ENCODE measurements around the gene PPP2R5E. TPM values are rescaled to one million over a fixed set of nuclear protein-coding genes. Genes with fewer than 3 reads are reported as not detected.

Gene PPP2R5E
- total and polyA plus RNA-seq, 2 donors (not counting 3 experiments of a cell fraction or from before 2014, with no cell fraction given): 4.9 to 52.5 TPM

DNA sequence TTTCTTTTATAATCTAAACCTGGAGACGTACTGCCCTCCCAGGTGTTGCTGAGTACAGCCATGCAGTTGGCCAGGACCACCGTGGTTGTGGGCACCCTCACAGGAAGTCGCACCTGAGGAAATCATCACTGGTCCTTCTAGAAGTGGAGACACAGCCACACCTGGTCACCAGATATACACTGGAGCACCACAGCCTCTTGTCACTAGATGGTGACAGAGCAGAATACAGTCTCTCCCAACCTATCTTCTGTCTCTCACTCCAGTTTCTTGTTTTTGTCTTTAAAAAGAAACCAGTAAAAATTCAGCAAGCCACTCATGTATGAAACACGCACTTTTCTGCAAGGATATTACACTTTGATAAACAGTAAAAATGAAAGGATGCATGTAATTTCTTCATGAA, 181.4 kb downstream of the PPP2R5E start:
- H2AFZ ChIP-seq (ENCODE audit: low read depth, low read length): no peak overlapping the region
- FAIRE-seq (no peak), DNase-seq (ENCODE audit: low read depth, low spot score) (no peak)
- no peaks in the 10 kb centered on the region for H3K9me1 ChIP-seq (replicated peaks; ENCODE audit: control insufficient read depth, extremely low read depth, insufficient read depth, low read length)
- CTCF ChIA-PET: no interaction called here
- H3K27me3 ChIP-seq (ENCODE audit: control insufficient read depth in 2 of 2, insufficient read depth in 2 of 2, low read length in 2 of 2): peaks cover 2 to 8% of the 10 kb centered on the region in 2 experiments
- TF ChIP-seq MYC (IDR thresholded peaks at IDR 0.05; ENCODE audit: low read depth, low read length) (no peak), POLR2A (IDR thresholded peaks at IDR 0.05; ENCODE audit: low read depth, low read length) (no peak), GATA2 (IDR thresholded peaks at IDR 0.05; ENCODE audit: insufficient read depth, insufficient read length, low read depth, low read length) (no peak), FOS (IDR thresholded peaks at IDR 0.05; ENCODE audit: borderline replicate concordance, insufficient read depth, low read length) (no peak), JUN (IDR thresholded peaks at IDR 0.05; ENCODE audit: borderline replicate concordance, insufficient read depth, insufficient read length, low read depth) (no peak), EZH2 (IDR thresholded peaks at IDR 0.05; ENCODE audit: borderline replicate concordance, low read depth, low read length, severe bottlenecking) (no peak)
- TF ChIP-seq, protein P1, sequence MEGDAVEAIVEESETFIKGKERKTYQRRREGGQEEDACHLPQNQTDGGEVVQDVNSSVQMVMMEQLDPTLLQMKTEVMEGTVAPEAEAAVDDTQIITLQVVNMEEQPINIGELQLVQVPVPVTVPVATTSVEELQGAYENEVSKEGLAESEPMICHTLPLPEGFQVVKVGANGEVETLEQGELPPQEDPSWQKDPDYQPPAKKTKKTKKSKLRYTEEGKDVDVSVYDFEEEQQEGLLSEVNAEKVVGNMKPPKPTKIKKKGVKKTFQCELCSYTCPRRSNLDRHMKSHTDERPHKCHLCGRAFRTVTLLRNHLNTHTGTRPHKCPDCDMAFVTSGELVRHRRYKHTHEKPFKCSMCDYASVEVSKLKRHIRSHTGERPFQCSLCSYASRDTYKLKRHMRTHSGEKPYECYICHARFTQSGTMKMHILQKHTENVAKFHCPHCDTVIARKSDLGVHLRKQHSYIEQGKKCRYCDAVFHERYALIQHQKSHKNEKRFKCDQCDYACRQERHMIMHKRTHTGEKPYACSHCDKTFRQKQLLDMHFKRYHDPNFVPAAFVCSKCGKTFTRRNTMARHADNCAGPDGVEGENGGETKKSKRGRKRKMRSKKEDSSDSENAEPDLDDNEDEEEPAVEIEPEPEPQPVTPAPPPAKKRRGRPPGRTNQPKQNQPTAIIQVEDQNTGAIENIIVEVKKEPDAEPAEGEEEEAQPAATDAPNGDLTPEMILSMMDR (IDR thresholded peaks at IDR 0.05; ENCODE audit: extremely low read depth in 1 of 2, insufficient read depth in 1 of 2, low read depth in 1 of 2, low read length in 2 of 2): no peak
- TF ChIP-seq, protein P2, sequence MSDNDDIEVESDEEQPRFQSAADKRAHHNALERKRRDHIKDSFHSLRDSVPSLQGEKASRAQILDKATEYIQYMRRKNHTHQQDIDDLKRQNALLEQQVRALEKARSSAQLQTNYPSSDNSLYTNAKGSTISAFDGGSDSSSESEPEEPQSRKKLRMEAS (IDR thresholded peaks at IDR 0.05; ENCODE audit: insufficient read depth, insufficient read length): no peak
- H4K20me1 ChIP-seq (replicated peaks; ENCODE audit: control insufficient read depth, extremely low read depth, insufficient read depth, low read length): no peaks in the 10 kb centered on the region
- no peak overlapping the region for H3K9ac ChIP-seq (replicated peaks; ENCODE audit: extremely low read depth, insufficient read depth, low read length)
- no peak overlapping the region for H3K4me3 ChIP-seq (replicated peaks in 1 of 3; ENCODE audit: insufficient read depth in 1 of 3, low read depth in 1 of 3, low read length in 3 of 3)
- BruUV-seq (replicated peaks): no TSS peak
- no peak overlapping the region for H3K4me2 ChIP-seq (ENCODE audit: insufficient read depth, low read length)
- no peaks in the 10 kb centered on the region for H3K9me3 ChIP-seq (replicated peaks; ENCODE audit: control insufficient read depth, insufficient read depth, low read length)
- dilution Hi-C loops (cut with MboI; ENCODE audit: extremely low pct_ligation_motif_present, low sequenced_read_pairs) (no loop called here), intact Hi-C loops (cut with micrococcal nuclease) (no loop called here)
- H3K36me3 ChIP-seq (ENCODE audit: control insufficient read depth in 2 of 2, extremely low read depth in 1 of 2, insufficient read depth in 2 of 2, low read length in 2 of 2): no peaks in the 10 kb centered on the region
- H3K27ac ChIP-seq (ENCODE audit: insufficient read depth, low read depth, low read length): no peak overlapping the region
- POLR2A ChIA-PET: no interaction called here
- H3K79me2 ChIP-seq (ENCODE audit: control insufficient read depth, insufficient read depth, low read length): no peaks in the 10 kb centered on the region
- no peaks in the 10 kb centered on the region for H3K4me1 ChIP-seq (ENCODE audit: control insufficient read depth, extremely low read depth, insufficient read depth, low read length)

Measured in endothelial cell of umbilical vein (primary cell).